Left forelimb (tissue), 1 donor: Measurements from ENCODE around the gene POLG.
"Not testable (repeated sequence)": the region's sequence is repeated elsewhere in the genome, so short reads cannot be mapped to it uniquely, and the experiment has no call there.

Source experiments
- DNase-seq: peaks from one replicate; pipeline ENCODE4 v3.0.0-alpha.2; 2018; ENCODE audit warnings: low spot score

The POLG gene

GRCh38 chr15:89282631-89283030 lies 52.0 kb downstream of the POLG start:
- DNase-seq, result no peak

DNA sequence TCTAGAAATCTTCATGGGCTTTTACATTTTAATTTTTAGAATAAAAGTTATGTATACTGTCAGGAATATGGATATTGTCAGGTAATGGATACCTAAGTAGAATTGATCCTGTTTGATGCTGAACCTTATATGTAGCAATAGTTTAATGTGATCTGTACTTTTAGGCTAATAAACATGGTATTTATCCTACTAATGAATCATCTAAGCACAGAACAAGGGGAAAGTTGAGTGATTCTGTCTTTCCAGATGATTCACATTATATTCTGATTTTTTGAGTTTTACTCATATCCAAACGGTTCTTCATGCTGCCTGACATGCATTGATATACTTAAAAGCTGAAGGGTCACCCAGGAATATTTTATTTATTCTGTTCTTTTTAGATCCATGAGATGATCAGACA lies 56.3 kb downstream of the POLG start:
- DNase-seq, result no peak

GRCh38 chr15:89277281-89277680 lies 57.3 kb downstream of the POLG start:
- DNase-seq, result not testable (repeated sequence)
